Nucleus accumbens (tissue), 56 donors: Measurements from ENCODE around the gene SLC12A4.

Experiments
- DNase-seq, 56 donors: peaks; one replicate each; lab custom pipeline; 2025; lab: John Stamatoyannopoulos, UW

Gene SLC12A4

DNA sequence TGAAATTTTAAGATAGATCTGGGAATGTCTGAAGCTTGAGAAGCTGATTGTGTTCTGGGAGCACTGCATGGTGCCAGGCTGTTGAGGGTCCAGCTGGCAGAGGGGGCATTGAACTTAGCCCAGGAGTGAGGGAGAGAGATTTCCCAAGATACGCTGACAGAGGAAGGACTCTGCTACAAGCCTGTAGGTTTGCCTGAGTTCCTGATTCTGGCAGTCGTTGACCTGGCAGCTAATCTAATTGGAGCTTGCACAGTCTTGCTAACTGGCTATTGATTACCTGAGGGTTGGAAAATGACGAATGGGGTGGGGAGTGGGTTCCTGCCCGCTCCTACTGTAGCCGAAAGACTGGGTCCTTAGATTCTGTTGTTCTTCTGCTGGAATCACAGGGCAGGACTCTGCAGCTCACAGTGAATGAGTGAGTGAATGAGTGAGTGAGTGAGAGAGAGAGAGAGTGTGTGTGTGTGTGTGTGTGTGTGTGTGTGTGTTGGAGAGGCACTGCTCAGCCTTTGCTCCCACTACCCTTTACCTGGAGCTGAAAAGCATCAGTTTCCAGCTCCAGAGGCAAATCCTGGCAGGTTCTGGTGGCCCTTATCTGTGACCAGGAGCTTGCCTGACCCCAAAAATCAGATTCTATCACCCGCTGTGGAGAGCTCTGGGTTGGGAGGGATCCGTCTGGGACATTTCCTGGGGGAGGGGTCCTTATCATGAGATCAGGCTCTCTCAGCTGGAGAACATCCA, 53.5 kb downstream of the SLC12A4 start:
- DNase-seq, result no peak

GRCh38 chr16:67910158-67910557, 58.3 kb downstream of the SLC12A4 start:
- peak in 51 of 56 donors; percentile 31 to 96 (median 79) for DNase-seq

- DNase-seq, result no peak
Observed at GRCh38 chr16:67909056-67909742, 59.2 kb downstream of the SLC12A4 start.

DNA sequence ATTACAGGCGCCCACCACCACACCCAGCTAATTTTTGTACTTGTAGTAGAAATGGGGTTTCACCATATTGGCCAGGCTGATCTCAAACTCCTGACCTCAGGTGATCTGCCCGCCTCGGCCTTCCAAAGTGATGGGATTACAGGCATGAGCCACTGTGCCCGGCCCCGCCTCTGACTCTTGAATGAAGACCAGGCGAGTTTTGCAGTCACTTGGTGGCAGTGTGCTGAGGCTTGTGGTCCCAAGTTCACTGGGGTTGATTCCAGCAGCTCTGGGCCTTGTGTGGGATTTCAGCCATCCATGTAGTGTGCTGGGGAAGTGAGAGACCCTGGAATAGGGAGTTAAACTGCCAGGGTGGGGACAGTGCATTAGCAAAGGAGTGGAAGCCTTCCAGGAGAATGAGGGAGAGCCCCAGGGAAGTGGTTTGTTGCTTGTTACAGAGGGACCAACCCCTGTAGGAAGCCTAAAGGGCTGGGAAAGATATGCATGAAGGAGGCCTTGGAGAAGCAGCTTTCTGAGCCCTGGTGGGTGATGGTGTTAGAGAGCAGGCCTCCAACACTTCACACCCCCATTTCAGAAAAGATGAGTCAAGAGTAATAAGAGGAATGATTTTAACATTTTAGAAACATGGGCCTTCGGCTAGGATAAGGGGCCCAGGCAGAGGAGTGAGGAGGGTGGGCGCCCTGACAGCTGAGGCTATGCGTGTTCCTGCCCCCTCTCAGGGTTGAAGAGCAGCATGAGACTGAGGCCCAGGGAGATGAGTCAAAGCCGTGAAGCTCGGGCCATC, 60.8 kb downstream of the SLC12A4 start:
- no peak for DNase-seq

DNA sequence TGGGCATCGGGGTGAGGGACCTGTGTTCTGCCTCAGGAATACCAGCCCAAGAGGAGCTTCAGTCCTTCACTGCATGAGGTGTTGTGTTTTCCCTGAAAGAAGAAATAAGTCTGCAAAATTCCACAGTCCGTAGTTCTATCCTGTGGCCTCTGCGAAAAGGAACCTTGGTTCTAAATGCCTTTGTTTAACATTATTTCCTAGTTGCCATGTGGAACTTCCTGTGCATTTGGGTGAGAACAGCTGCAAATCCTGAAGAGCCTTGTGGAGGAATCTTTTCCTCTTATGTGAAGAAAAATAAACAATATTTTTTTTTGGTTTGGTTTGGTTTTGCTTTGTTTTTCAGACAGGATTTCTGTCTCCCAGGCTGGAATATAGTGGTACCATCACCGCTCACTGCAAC, 65.6 kb downstream of the SLC12A4 start:
- no peak for DNase-seq

GRCh38 chr16:67901734-67902133, 66.7 kb downstream of the SLC12A4 start:
- no peak for DNase-seq

DNA sequence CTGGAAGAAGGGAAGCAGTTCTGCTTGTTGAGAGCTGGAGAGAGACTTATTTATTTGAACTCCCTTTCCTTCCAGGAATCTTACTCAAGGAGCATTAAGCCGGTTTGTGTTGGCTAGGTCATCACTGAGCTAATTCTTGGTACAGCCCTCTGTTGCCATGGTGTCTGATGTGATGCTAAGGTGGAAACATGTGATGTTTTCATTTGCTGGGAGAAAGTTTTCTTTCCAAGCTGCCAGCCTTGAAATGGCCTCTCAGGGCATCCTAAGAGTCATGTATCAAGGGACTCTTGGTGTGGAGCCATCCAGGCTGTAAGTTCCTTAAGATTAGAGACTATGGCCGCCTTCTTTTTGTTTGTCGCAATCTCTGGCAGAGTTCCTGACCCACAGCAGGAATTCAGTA, 71.2 kb downstream of the SLC12A4 start:
- peak in 4 of 56 donors; percentile 5 to 34 (median 26) for DNase-seq

- DNase-seq, result no peak
Observed at GRCh38 chr16:67893743-67894399, 74.6 kb downstream of the SLC12A4 start.
